Transverse colon (tissue), 4 donors: ENCODE results near the gene IL1B. TPM values are rescaled to one million over a fixed set of nuclear protein-coding genes. Genes with fewer than 3 reads are reported as not detected.

ENCODE experiments used
- DNase-seq: peaks from one replicate; pipeline ENCODE4 v3.0.0-alpha.2; 2019
- H3K27ac ChIP-seq, 4 donors: fragments of 200-600 bp; sonication (generic); 2 replicates each; pipeline ENCODE4 v1.5.1; 2016 to 2018; ENCODE audit warnings: inconsistent platforms in 4 of 4
- H3K27me3 ChIP-seq: fragments of 200-600 bp; sonication (generic); 2 replicates; pipeline ENCODE4 v1.5.1; 2017; ENCODE audit warnings: inconsistent platforms
- H3K36me3 ChIP-seq, 4 donors: fragments of 200-600 bp; sonication (generic); 2 replicates each; pipeline ENCODE4 v1.5.1; 2017 to 2019; ENCODE audit warnings: inconsistent platforms in 4 of 4
- H3K4me1 ChIP-seq, 4 donors: fragments of 200-600 bp; sonication (generic); 2 replicates each; pipeline ENCODE4 v1.5.1; 2017 to 2020; ENCODE audit warnings: inconsistent platforms in 4 of 4
- H3K4me3 ChIP-seq, 4 donors: fragments of 200-600 bp; sonication (generic); 1 replicate in 1 of 4; 2 replicates in 3 of 4; pipeline versions ENCODE4 v1.5.1 to v1.6.1; 2017 to 2019; ENCODE audit warnings: inconsistent platforms in 4 of 4
- H3K9me3 ChIP-seq, 2 donors: fragments of 200-600 bp; sonication (generic); 2 replicates each; pipeline ENCODE4 v1.5.1; 2017 to 2019; ENCODE audit warnings: inconsistent platforms in 2 of 2
- CTCF ChIP-seq, 5 experiments: fragments of 200-600 bp in 3 of 5; fragments of 450-650 bp in 2 of 5; sonication (generic) in 3 of 5; IDR thresholded peaks; 1 replicate in 2 of 5; 2 replicates in 3 of 5; pipeline ENCODE4 v1.5.1; 2016 to 2017; ENCODE audit warnings: antibody characterized with exemption in 5 of 5, inconsistent platforms in 3 of 5, mild to moderate bottlenecking in 2 of 5, moderate library complexity in 1 of 5
- EP300 ChIP-seq: sonication (generic); formaldehyde crosslinking; IDR thresholded peaks from one replicate; pipeline ENCODE4 v1.6.1; 2017; ENCODE audit warnings: antibody characterized with exemption, low read depth
- POLR2A ChIP-seq: fragments of 450-650 bp; IDR thresholded peaks from one replicate; pipeline ENCODE4 v1.6.1; 2016; ENCODE audit warnings: antibody characterized with exemption, mild to moderate bottlenecking, moderate library complexity
- POLR2AphosphoS5 ChIP-seq, 3 donors: sonication (generic); formaldehyde crosslinking; IDR thresholded peaks; one replicate each; pipeline ENCODE4 v1.6.1; 2016; ENCODE audit warnings: antibody characterized with exemption in 3 of 3
- WGBS, 2 donors: methylation state at CpG; one replicate each; pipeline ENCODE4 v1.1.5; 2018; ENCODE audit warnings: low coverage in 1 of 2; 5-methylcytosine and 5-hydroxymethylcytosine counted together
- in situ Hi-C, 4 donors: fragments of 200-750 bp; cut with MboI; loops; one replicate each; pipeline versions ENCODE4 v1.15.0 to v1.15.1; 2017; ENCODE audit warnings: low sequenced_read_pairs in 3 of 4, low pct_ligation_motif_present in 1 of 4, low pct_unique_long_range_greater_than_20kb in 1 of 4
- intact Hi-C: fragments of 100-400 bp; cut with DNase I; formaldehyde crosslinking; loops from one replicate; pipeline ENCODE4 v1.15.1; 2023; ENCODE audit warnings: low total_unique reads
- total RNA-seq, 4 donors: library from RNA; depleted of rRNA; stranded (reverse); fragments of >200 nt; gene quantifications; one replicate each; pipeline ENCODE4 v1.1.0, GENCODE V29; 2016

IL1B gene
- total RNA-seq, 4 donors from 2014 or later, result 1.9 to 7.1 (median 4.6) TPM; not detected in 1

DNA sequence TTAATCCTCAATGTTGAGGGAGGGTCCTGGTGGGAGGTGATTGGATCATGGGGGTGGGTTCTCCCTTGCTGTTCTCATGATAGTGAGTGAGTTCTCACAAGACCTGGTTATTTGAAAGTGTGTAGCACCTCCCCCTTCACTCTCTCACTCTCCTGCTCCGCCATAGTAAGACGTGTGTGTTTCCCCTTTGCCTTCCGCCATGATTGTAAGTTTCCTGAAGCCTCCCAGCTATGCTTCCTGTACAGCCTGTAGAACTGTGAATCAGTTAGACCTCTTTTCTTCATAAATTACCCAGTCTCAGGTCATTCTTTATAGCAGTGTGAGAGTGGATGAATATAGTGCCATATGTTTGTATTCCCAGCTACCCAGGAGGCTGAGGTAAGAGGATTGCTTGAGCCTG lies 9.6 kb downstream of the IL1B start:
- TF ChIP-seq CTCF (IDR thresholded peaks at IDR 0.05) (no peak), POLR2A (no peak), POLR2AphosphoS5 (IDR thresholded peaks at IDR 0.05) (no peak)
- DNase-seq, result no peak
- no peaks in the 10 kb centered on the region for H3K4me1 ChIP-seq
- H3K27me3 ChIP-seq, result no peaks in the 10 kb centered on the region
- intact Hi-C loops, result no loop called here
- WGBS, 2 donors, result 67 to 95% methylated on average over 3 of the region's 3 CpGs
- H3K4me3 ChIP-seq, result no peak overlapping the region
- H3K27ac ChIP-seq, result no peak overlapping the region
- no peaks in the 10 kb centered on the region for H3K36me3 ChIP-seq
- in situ Hi-C loops, result no loop called here
- no peaks in the 10 kb centered on the region for H3K9me3 ChIP-seq

GRCh38 chr2:112825706-112826105 lies 10.9 kb downstream of the IL1B start:
- no peak overlapping the region for H3K4me3 ChIP-seq
- in situ Hi-C loops, result no loop called here
- no peaks in the 10 kb centered on the region for H3K36me3 ChIP-seq
- H3K27ac ChIP-seq, result no peak overlapping the region
- WGBS, 2 donors, result 91 to 100% methylated on average over 2 of the region's 2 CpGs
- H3K27me3 ChIP-seq, result no peaks in the 10 kb centered on the region
- intact Hi-C loops, result no loop called here
- H3K4me1 ChIP-seq, result no peaks in the 10 kb centered on the region
- TF ChIP-seq EP300 (no peak), POLR2A (no peak), CTCF (IDR thresholded peaks at IDR 0.05) (no peak), POLR2AphosphoS5 (IDR thresholded peaks at IDR 0.05) (no peak)
- no peak for DNase-seq
- H3K9me3 ChIP-seq, result no peaks in the 10 kb centered on the region

- intact Hi-C loops, result no loop called here
- Histone ChIP-seq H3K4me3 (no peak overlapping the region), H3K4me1 (no peaks in the 10 kb centered on the region), H3K9me3 (no peaks in the 10 kb centered on the region), H3K27me3 (no peaks in the 10 kb centered on the region), H3K36me3 (no peaks in the 10 kb centered on the region), H3K27ac (no peak overlapping the region)
- in situ Hi-C loops, result no loop called here
- DNase-seq, result no peak
- TF ChIP-seq EP300 (no peak), CTCF (IDR thresholded peaks at IDR 0.05) (no peak), POLR2A (no peak), POLR2AphosphoS5 (IDR thresholded peaks at IDR 0.05) (no peak)
Measured at GRCh38 chr2:112824694-112825085, 11.9 kb downstream of the IL1B start.

DNA sequence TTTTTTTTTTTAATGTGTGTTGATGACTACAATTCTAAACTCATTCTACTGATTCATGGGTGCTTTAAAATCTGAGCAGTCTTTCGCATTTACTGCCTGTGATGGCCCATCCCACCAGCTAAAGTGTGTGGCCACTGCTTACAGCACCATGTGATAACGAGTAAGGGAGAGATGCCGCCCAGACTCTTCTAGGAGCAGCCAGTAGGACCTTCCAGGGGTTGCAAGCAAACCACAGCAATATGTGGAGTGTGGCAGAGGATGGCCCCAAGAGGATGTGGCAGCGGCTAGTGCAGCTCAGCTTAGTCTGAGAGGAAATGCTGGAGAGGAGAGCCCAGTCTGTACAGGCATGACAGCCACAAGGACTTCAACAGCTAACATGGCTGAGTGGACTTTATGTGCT lies 14.9 kb downstream of the IL1B start:
- intact Hi-C loops, result no loop called here
- 59% methylated on average over 4 of the region's 4 CpGs; no CpG with 5 or more reads in 1 of the 2 donors for WGBS, 2 donors
- in situ Hi-C loops, result no loop called here
- H3K9me3 ChIP-seq, result no peaks in the 10 kb centered on the region
- H3K27me3 ChIP-seq, result no peaks in the 10 kb centered on the region
- H3K4me1 ChIP-seq, result no peaks in the 10 kb centered on the region
- H3K36me3 ChIP-seq, result no peaks in the 10 kb centered on the region
- H3K27ac ChIP-seq, result no peak overlapping the region
- no peak for DNase-seq
- no peak overlapping the region for H3K4me3 ChIP-seq
- TF ChIP-seq POLR2AphosphoS5 (IDR thresholded peaks at IDR 0.05), result no peak
- no peak for TF ChIP-seq POLR2A
- TF ChIP-seq CTCF (IDR thresholded peaks at IDR 0.05), result no peak
- no peak for TF ChIP-seq EP300
